PFSK-1 (cell line): ENCODE measurements around the gene C6orf120.

Experiments used
- FOXP2 ChIP-seq: optimal IDR thresholded peaks from 2 replicates; pipeline ENCODE3; 2011; ENCODE audit warnings: borderline replicate concordance, control low read depth, inconsistent platforms; ENCODE audit not compliant: insufficient read depth; ENCODE audit errors: extremely low read length, extremely low read depth
- POLR2AphosphoS5 ChIP-seq: IDR thresholded peaks from 2 replicates; pipeline ENCODE4 v1.6.1; 2012; ENCODE audit warnings: low read depth, mild to moderate bottlenecking, control low read depth, low read length, moderate library complexity
- SIN3A ChIP-seq: IDR thresholded peaks from 2 replicates; pipeline ENCODE4 v1.6.1; 2012; ENCODE audit warnings: mild to moderate bottlenecking, low read length, moderate library complexity, borderline replicate concordance; ENCODE audit not compliant: insufficient read depth
- TAF1 ChIP-seq: IDR thresholded peaks from 2 replicates; pipeline ENCODE4 v1.6.1; 2012; ENCODE audit warnings: low read length, control low read depth, borderline replicate concordance; ENCODE audit not compliant: insufficient read depth
- TF ChIP-seq, protein P1 (sequence below), 2 experiments: IDR thresholded peaks; 2 replicates each; pipeline versions ENCODE4 v1.6.1 to v1.8.0; 2011 to 2012; ENCODE audit warnings: low read depth in 2 of 2, low read length in 2 of 2, control low read depth in 1 of 2, inconsistent platforms in 1 of 2, mild to moderate bottlenecking in 1 of 2, moderate library complexity in 1 of 2; ENCODE audit not compliant: insufficient read depth in 1 of 2

C6orf120 gene

DNA sequence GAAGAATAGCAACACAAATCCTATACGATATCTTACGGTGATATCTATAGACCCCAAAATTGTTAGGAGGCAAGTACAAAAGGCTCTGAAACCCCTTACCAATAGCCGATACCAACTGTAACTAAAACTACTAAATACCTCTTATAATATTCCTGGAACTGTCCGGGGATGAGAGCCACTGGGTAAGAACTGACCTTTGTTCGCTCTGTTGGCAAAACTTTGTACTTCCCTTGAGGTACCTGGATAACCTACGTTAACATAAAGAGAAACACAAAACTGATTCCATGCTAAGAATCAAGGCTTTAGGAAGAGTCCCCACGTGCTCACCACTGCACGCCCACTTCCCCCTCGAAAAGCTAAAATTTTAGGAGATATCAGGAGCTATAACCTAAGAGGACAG is 12.7 kb downstream of the C6orf120 start:
- TF ChIP-seq SIN3A (no peak), FOXP2 (no peak), POLR2AphosphoS5 (no peak), TAF1 (no peak)
- TF ChIP-seq, protein P1, sequence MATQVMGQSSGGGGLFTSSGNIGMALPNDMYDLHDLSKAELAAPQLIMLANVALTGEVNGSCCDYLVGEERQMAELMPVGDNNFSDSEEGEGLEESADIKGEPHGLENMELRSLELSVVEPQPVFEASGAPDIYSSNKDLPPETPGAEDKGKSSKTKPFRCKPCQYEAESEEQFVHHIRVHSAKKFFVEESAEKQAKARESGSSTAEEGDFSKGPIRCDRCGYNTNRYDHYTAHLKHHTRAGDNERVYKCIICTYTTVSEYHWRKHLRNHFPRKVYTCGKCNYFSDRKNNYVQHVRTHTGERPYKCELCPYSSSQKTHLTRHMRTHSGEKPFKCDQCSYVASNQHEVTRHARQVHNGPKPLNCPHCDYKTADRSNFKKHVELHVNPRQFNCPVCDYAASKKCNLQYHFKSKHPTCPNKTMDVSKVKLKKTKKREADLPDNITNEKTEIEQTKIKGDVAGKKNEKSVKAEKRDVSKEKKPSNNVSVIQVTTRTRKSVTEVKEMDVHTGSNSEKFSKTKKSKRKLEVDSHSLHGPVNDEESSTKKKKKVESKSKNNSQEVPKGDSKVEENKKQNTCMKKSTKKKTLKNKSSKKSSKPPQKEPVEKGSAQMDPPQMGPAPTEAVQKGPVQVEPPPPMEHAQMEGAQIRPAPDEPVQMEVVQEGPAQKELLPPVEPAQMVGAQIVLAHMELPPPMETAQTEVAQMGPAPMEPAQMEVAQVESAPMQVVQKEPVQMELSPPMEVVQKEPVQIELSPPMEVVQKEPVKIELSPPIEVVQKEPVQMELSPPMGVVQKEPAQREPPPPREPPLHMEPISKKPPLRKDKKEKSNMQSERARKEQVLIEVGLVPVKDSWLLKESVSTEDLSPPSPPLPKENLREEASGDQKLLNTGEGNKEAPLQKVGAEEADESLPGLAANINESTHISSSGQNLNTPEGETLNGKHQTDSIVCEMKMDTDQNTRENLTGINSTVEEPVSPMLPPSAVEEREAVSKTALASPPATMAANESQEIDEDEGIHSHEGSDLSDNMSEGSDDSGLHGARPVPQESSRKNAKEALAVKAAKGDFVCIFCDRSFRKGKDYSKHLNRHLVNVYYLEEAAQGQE (IDR thresholded peaks at IDR 0.05; ENCODE audit: insufficient read depth in 1 of 2, low read depth in 2 of 2, low read length in 2 of 2), result no peak

DNA sequence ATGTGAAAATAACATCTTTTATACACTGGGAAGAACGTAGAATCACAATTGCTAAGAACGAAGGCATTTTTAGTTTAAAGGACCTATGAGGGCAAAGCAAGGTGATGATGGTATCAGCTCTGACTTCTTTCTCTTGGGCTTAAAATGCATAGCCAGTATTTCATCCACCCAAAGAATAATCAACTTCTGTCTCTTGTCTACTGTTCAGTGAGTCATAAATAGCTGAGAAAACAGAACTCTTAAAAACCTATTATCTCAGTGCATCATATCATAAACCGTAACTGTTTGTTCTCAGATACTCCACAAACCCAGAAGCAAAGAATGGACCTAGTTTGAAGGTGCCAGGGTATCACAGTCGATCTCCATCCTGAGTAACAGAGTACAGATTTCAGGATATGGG is 17.2 kb downstream of the C6orf120 start:
- TF ChIP-seq SIN3A (no peak), POLR2AphosphoS5 (no peak), FOXP2 (no peak), TAF1 (no peak)
- TF ChIP-seq, protein P1 (IDR thresholded peaks at IDR 0.05; ENCODE audit: insufficient read depth in 1 of 2, low read depth in 2 of 2, low read length in 2 of 2), result no peak

GRCh38 chr6:169720207-169720855 is 18.4 kb downstream of the C6orf120 start:
- no peak for TF ChIP-seq FOXP2
- no peak for TF ChIP-seq TAF1
- no peak for TF ChIP-seq SIN3A
- TF ChIP-seq, protein P1 (IDR thresholded peaks at IDR 0.05; ENCODE audit: insufficient read depth in 1 of 2, low read depth in 2 of 2, low read length in 2 of 2), result no peak
- TF ChIP-seq POLR2AphosphoS5, result no peak

GRCh38 chr6:169722362-169723199 is 20.7 kb downstream of the C6orf120 start:
- TF ChIP-seq, protein P1 (IDR thresholded peaks at IDR 0.05; ENCODE audit: insufficient read depth in 1 of 2, low read depth in 2 of 2, low read length in 2 of 2), result no peak
